Activated CD8-positive, alpha-beta memory T cell treated with anti-CD3 and anti-CD28 coated beads, Interleukin-2, amount 50 U/mL, for 1 hour (primary cell): Measurements from ENCODE around the gene SLC12A8.

Experiments
- DNase-seq: peaks from one replicate; pipeline ENCODE4 v3.0.0-alpha.2; 2020; ENCODE audit errors: extremely low read depth

Gene SLC12A8

DNA sequence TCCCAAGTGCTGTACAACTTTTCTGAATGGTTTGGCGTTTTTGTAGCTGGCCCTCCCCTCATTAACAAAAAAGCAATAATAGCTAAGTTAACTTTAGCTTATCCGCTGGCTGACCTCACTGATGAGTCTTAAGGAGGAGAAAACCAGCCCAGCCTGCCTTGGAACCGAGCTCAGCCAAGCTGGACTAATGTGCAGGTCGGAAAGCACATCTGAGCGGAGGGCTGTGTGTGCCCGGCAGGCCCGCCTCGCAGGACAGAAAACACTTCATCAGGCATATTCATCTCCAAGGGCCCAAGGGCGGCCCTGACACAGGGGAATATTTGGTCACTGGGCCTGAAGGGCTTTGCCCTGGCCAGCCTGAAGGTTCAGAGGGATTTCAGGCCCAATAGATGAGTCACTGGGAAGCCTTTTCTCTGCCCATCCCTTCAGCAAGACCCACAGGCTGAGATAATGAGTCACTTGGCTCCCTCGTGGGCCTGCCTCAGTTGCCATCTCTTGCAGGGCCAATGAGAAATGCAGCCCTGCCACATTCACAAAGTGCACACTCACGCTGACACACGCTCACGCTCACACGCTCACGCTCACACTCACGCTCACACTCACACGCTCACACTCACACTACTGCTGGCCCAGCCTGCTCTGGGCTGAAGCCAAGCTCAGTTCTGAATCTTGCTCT lies 75.1 kb downstream of the SLC12A8 start:
- DNase-seq: no peak

DNA sequence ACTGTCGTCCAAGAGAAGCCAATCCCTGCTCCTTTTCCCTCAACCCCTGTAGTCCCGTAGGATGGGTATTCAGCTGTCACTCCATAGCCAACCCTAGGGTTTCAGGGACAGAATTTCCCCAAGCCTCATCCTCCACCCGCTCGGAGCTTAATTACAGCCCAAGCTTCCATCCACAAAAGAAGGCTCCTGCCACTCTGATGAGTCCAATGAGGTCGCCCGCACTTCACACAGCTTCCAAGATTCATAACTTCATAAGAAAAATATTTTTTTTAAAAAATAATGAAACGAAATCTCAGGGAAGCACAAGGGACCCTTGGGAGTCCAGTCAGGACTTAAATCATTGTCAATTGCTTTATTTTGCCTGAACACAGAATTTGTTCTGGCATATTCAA lies 75.6 kb downstream of the SLC12A8 start:
- DNase-seq: no peak

DNA sequence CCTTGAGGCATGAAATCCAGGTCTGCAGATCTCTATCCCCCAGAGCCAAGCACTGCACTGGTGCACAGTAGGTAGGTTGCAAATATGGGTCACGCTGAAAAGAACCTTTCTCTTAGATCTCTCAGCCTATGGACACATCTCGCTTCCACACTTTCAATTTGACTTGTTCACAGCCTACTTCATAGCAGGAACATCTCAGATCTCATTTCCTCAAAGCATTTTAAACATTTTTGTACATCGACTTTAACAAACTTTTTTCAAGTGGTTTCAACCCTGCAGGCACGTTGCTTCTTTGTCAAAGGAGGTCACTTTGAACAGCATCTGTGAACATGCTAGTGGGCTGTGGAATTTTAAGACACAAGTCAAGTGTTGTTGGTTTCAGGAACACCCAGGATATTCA lies 76.0 kb downstream of the SLC12A8 start:
- no peak for DNase-seq

DNA sequence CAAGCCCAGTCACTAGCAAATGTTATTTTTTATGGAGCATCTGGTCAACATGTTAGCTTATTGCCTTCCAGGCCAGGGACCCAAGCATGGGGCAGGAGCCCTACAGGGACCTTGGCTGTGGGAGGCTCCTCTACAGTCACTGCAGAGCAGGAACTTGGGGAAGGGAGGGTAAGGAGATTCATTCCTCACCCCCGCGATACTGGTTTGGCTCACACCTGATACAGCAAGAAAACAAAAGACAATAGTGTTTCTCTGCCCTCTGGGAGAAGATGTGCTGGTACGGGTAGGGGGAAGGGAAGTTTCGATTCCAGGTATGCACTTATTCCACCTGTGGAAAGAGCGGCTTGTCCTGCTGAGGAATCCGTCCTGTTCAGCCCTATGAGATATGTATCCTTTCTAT lies 77.6 kb downstream of the SLC12A8 start:
- DNase-seq: no peak

DNA sequence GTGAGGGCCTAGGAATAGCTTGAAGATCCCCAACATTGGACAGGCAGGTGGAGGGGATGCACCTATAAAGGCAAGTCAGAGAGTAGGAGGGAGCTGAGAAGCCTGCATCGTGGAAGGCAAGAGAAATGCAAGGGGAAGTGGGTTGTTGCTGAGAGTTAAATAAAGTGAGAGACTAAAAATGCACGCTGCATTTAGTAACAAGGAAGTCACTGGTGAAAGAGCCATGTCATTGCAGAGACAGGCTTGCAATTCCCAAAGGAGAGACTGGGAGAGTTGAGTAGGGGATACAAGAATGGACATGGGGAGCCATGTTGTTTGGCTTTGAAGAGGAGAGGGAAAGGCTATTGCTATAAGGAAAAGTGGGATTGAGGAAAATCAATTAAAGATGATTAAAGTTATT lies 79.7 kb downstream of the SLC12A8 start:
- no peak for DNase-seq

DNA sequence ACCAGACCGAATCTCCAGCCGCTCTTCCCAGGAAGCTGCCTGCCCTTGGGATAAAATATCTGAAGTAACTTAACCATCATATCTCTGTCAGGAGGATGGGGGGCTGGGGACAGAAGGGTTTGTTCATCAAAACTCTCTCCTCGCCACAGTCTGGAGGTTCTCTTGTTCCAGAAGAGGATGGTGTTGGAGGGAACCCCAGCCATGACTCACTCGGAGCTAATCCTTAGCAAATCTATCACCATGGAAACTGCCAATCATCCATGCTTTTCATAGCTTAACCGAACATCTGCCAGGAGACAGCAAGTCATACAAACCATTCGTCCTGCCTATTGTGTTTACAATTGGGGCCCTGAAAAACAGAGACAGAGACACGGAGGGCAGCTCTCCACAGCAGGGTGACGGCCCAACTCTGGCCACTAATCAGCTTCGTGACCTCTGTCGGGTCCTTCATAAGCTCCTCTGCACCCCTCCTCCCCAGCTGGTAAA lies 83.0 kb downstream of the SLC12A8 start:
- DNase-seq: no peak

DNA sequence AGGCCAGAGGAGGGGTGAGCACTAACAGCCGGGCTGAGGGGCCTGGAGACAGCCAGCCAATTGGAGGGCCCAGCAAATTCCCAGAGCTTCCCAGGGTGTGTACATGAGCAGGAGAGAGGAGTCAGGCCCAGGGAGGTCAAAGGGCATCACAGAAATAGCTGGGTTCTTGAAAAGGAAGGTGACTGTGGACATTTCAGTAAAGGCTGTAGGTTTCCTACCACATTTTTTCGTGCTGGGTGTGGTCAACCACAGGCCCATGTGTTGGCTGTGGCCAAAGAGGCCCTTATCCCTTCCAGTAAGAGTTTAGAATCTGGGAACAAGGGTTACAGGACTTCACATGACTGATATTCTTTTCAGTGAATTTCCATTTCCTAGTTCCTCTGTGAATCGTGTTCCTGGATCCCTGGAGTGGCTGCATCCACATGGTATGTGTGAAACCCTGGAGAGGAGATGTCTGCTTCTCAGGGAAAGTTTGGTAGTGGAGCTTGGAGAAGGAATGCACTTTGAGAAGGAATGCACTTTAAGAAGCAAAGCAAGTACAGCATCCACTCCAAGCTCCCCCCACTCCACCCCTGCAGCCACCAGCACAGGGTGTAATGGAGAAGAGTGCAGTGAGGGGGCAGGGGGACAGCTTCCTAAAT lies 83.6 kb downstream of the SLC12A8 start:
- no peak for DNase-seq

DNA sequence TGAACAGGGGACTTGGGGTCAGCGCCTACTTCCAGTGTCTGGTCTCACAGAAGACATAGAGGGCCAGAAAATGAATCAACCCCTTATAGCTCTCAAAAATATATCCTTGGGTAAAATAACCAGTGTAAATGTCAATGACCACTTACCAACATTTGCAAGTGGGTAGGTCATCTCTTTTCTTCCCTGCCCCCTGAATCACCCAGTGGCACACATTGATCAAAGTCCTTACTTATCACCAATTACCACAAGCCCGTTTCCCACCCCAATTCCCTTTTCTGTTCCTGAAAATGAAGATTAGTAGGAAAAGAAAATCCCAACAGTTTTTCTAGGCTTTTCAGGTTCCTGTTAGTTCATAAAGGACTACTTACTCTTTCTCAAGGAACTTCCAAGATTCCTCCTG lies 86.2 kb downstream of the SLC12A8 start:
- no peak for DNase-seq

DNA sequence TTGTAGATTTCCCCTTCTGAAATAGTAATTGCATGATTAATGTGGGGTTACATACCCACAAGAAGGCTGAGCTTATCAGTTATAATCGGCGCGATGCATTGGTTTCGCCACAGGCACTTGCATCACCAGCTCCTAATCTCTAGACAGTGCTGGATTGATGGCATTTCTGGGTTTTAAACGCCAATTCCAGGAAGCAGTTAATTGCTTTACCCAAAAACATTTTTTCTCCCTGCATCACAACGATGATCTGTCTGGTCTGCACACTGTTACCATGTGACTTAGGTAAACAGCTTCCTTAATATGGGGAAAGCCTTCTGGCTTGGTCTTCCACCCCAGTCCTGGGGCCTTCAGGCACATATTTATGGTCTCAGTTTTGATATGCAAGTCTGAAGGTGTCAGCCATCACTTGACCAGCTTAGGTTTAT lies 86.7 kb downstream of the SLC12A8 start:
- no peak for DNase-seq

DNA sequence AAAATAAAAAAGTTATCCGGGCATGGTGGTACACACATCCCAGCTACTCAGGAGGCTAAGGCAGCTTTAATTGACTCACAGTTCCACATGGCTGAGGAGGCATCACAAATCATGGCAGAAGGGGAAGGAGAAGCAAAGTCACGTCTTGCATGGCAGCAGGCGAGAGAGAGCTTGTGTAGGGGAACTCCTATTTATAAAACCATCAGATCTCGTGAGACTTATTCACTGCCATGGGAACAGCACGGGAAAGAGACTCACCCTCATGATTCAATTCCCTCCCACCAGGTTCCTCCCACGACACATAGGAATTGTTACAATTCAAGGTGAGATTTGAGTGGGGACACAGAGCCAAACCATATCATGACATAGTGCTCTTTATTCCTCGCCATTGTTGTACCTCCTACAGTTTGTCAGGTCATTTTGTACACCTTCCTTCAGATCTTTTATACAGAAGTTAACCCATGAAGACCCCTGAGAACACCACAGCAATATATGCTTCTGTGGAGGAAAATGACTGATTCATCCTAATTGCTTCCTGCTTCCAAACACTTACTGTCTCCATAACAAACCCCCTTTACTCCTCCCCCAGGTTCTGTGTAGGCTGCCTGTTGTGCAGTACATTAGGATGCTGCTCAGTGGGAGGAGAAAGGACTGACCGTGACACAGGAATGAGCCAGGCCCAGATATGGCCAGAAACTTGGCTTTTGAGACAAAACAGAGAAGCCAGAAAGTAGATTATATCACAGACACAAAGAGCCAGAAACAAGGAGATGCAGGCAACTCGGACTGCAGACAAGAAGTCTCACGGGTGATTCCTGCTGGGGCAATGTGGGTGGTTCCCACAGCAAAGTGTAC lies 88.9 kb downstream of the SLC12A8 start:
- DNase-seq: no peak

DNA sequence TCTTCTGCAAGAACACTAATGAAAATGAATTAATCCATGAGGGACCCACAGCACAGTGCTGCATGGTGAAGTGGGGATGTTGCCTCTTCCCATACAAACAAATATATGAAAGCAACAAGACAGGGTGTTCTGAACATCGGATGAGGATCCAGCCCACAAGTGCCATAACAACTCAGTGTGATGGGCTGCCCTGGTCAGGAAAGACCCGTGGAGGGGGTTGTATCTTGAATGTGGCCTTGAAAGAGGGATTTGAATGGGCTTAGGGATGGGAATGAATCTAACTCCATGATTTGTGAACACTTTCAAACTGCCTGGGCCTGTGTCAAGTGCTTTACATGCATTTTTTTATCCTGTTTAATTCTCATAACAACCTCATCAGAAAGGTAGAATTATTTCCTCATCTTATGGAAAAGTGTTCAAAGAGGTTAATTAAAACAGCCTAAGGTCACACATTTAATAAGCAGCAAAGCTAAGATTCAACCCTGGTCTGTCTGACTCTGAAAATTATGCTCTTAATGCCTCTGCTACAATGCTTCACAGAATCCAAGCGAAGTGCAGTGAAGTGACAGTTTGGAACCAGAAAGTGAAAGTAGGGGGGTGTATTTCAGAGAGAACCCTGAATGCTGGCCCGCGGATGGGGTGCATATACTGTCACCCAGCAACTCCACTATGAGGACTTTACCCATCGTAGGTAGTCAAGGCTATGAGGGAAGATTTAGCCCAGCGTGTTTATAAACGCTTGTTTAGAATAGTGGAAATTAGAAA lies 91.1 kb downstream of the SLC12A8 start:
- no peak for DNase-seq

DNA sequence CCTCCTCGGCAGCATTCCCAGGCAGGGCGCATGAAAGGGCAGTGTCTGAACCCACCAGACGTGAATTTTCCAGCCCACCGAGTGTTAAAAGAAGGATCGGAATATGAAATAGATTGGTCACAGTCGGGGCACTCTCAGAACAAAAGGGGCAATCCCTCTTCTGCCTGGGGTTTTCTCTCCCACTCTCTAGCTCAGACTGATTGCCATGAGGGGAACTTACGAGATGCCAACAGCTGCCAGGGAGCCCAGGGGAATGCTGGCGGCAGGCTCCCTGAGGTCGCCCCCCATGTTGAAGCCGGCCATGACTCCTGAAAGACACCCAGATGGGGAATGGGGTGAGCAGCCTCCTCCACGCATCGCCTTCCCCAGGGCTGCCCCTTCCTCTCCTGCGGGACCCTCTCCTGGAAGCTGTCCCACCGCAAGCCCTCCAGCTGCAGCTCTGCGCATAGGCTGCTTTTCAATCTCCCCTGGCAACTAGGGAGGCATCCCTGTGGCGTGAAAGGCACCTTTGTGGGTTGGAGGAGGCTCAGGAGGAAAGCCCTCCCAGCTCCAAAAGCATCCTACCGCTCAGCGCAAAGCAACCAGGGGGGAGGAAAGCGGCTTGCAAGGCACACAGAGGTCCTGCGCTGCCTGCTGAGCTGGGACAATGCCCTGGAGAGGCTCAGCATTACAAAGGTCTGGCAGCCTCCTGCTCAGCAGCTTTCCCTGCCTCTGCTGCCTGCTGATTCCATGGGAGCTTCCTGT lies 92.0 kb downstream of the SLC12A8 start:
- DNase-seq: no peak

DNA sequence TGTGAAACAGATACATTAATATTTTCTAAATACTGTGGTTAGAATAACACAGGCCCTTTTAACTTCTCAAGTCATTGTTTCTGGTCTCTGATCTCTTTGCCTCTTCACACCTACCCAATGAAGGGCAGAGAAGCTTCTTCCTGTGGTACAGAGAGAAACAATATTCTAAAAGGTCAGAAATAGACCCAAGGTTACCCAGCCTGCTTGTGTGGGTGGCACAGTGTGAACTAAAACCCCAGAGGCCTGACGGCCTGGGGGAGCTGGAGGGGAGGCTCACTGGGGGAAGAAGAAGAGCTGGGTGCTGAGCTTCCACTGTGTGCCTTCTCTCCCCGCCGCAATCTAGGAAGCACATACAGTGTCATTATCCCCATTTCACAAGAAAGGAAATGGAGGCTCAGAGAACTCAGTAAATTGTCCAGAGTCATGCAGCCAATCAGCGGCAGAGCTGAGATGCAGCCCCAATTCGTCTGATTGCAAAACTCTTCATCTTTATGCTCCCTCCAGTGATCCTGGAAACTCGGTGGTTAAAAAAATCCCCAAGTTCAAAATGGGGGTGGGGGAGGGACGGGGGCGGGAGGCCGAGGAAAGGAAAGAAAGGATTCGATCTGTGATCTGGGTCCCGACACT lies 92.7 kb downstream of the SLC12A8 start:
- no peak for DNase-seq

DNA sequence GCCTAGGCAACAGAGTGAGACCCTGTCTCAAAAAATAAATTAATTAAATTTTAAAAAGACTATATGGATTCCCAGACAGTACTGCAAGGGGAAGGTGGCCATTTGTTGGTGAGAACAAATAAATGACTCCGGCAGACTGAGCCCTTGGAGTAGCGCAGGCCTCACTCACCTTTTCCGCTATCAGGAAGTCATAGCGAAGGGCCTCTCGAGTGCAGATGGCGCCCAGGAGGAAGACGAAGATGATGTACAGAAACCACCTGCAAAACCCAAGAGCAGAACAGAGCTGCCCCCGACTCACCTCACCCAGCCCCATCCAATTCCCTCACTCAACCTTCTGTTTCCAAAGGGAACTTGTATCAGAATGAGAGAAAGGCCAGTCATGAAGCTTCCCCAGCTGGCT lies 93.9 kb downstream of the SLC12A8 start:
- DNase-seq: no peak

DNA sequence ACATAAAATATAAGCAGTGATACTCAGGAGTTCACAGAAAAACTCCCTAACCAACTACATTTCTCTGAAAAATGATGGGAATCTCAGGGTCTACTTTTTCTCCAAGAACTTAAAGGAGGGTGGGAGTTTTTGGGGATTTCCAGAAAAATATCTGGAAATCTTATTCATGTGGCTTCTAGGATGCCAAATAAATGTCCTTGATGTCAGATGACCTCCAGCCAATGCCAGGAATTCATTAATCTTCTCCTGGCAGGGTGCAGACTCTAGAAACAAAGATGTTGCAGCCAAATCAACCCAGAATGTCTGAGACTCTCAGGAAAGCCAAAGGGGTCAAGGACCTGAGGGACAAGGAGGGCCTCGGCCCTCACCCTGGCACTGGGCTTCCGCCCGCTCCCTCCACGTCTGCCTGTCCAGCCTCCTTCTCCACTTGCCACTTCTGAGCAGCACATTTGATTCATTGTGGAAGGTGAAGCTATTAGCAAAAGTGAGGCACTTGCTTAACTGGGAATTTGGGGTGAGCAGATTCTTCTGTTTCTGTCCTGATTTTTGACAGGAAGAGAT lies 94.8 kb downstream of the SLC12A8 start:
- DNase-seq: no peak

DNA sequence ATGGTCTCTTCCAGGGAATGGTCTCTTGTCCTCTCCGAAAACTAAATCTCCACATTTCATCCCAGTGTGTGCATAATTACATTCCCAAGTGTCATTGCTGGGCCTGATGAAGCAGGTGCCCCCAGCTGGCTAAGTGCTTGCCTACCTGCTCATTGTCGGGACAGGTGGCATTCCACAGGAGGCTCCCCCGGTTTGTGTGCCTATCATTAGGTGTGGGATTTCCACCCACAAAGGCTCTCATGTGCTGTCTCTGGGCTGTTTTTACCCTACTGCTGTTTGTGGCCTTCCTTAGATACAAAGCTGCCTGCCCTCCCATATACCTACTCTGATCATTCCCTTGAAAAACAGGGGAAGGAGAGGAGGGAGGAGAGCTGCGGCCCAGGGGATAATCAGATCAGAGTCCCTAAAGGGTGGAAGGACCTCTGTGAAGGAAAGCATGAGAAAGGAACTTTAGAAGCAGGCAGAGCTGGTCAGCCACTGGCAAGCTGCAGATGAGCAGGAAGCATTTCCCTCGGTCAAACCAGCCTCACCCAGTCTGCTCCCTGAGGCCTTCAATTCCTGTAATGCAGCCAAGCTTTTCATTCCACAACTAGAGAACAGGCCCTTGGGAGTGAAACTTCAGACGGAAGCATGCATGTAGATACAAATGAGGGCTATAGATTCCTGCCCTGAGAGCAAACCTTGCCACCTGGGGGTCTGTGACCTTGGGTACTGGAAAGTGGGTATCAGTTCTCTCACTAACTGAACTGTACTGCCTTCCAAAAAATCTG lies 96.1 kb downstream of the SLC12A8 start:
- DNase-seq: no peak

DNA sequence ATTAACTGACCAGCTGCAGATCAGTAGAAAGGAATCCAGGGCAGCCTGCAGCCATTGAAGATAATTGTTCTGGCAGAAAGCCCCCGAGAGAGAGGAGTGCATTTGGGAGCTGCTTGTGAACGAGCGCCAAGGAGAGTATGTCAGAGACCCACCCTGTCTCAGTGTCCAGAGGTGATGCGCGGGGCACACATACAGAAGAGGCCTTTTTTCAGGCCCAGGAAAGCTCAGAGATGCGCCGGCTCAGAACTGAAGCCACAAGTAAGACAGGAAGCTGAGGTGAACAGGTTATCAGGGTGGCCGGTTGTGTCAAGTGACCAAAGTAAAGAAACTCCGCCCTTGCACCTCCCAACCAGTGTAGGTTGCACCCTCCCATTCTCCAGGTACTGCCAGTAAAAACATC lies 96.9 kb downstream of the SLC12A8 start:
- no peak for DNase-seq

DNA sequence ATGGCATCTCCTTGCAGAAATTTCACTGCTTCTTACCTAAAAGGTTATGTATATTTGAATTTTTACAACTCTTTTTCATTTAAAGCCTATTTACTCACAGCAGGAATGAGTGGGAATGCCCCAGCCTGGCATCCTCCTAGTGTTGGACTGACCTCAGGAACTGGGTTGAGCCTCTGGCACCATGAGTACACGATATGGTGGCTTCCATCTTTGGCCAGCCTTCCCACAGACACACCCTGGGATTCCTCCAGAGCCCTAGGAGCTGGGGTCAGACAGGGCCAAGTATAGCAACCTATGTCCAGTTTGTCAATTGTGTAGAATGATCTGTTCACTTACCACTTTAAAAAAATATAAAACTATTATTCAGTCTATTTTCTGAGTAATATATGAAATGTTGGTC lies 99.6 kb downstream of the SLC12A8 start:
- no peak for DNase-seq

DNA sequence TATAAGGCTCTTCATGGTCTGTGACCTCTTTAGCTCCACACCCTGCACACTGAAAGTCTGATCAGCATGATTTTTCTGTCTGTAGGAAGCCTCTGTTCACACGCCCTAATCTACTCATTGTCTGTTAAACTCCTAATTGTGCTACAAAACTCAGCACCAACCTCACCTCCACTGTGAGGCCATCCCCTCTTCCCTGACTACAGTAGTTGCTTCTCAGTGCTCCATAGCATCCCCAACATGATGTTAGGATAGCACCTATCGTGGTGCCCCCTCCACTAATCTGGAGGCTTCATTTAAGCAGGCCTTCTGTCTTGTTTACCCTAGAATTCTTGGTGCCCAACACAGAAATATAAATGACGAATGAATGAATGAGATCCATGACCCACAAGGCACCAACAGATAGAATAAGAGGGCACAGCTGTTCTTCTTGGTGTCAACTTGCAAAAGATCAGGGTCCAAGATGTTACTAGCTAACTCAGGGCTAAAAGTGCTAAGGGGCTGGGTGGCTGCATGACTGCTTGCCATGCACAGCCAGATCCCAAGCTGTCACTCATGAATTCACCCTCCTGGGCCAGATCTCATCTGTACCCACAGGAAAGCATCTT lies 101.6 kb downstream of the SLC12A8 start:
- no peak for DNase-seq
